HG02870 (cell line): ENCODE results near the gene MAZ.
"Not testable (repeated sequence)": the region's sequence is repeated elsewhere in the genome, so short reads cannot be mapped to it uniquely, and the experiment has no call there.

Source experiments
- ATAC-seq: cut with Tn5 transposase; IDR thresholded peaks from one replicate; pipeline ENCODE4 v1.9.1; 2021; ENCODE audit warnings: mild to moderate bottlenecking, moderate library complexity; ENCODE audit not compliant: unreplicated experiment

Gene MAZ

DNA sequence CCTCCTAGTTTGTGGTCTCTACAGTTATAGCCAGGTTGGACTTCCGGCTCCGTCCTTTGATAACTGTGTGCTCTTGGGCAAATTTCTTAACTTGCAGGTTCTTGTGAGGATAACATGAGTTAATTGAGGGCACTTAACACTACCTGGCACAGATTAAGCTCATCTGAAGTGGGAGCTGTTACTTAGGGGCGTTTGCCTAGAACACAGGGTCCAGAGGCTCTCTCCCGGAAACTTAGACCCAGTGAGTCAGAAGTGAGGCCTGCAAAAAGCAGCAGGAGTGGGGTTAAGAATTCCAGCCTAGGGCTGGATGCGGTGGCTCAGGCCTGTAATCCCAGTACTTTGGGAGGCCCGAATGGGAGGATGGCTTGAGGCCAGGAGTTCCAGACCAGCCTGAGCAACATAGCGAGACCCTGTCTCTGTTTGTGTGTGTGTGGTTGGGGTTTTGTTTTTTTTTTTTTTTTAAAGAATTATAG lies 15.3 kb downstream of the MAZ start:
- no peak for ATAC-seq

DNA sequence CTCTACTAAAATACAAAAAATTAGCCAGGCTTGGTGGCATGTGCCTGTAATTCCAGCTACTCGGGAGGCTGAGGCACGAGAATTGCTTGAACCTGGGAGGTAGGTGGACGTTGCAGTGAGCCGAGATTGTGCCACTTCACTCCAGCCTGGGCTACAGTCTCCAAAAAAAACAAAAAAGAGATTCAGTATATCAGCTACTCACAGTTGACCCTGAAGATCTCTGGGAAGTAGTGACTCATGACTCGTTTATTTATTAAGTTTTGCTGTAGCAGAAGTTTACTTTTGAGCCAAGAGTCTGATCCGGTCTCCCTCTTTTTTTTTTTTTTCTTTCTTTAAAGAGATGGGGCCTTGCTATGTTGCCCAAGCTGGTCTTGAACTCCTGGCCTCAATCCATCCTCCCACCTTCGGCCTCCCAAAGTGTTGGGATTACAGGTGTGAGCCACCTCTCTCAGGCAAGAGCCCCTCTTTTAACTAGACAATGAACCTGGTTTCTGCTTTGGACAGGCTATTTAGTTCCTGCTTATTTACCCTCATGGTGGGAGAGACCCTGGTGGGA lies 18.3 kb downstream of the MAZ start:
- ATAC-seq = no peak

DNA sequence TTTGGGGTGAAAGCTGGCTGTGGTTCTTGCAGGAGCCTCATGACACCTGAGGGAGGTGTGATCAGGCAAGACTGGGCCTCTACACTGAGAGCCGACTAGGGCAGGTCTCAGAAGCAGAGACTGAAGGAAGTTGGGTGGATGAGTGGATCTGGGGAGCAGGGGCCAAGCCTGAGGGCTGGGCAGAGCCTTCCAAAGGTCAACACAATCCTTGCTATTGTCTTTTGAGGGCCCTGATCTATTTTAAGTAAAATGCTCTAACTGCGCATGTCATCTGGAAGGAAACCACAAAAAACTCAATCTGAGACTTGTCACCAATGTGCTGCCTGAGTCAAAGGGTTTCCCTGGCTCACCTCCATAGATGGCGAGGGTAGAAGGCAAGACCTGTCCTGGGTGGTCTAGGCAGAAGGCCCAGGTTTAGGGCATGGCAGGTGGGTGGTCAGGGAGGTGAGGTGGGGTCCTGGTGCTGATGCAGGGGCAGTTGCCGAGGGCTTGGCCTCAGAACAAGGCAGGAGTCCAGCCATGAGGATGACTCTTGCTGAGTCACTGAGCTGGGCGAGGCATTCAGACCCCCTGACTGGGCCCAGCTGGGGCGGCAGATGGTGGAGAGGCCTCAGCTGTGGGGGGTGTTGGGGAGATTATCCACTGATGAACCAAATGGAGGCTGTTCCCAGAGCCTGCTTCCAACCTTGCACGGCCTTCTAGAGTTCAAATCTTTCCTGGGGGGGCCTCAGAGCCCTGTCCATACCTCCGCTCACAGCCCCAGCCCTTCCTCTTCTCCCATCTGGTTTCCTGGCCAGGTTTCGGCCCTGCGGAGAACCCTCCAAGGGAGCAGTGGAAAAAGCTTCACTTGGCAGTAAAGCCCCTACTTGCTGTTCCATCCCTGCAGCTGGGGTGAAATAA lies 19.1 kb downstream of the MAZ start:
- ATAC-seq = no peak

DNA sequence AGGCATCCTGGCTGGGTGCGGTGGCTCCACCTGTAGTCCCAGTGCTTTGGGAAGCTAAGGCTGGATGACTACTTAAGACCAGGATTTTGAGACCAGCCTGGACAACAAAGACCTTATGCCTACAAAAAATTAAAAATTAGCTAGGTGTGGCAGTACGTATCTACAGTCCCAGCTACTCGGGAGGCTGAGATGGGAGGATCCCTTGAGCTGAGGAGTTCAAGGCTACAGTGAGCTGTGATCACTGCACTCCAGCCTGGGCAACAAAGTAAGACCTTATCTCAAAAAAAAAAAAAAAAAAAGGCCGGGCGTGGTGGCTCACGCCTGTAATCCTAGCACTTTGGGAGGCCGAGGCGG lies 20.0 kb downstream of the MAZ start:
- ATAC-seq = no peak

DNA sequence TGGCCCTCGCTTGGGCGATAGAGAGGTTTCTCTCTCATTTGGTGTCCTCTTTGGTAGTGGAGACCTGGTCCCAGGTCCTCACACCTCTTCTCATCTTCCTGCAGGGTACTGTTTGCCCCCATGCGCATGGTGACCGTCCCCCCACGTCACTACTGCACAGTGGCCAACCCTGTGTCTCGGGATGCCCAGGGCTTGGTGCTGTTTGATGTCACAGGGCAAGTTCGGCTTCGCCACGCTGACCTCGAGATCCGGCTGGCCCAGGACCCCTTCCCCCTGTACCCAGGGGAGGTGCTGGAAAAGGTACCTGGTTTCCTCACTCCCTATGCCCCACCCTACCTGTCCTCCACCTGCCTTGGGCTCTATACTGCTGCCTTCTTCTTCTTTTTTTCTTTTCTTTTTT lies 24.4 kb downstream of the MAZ start:
- ATAC-seq = no peak

DNA sequence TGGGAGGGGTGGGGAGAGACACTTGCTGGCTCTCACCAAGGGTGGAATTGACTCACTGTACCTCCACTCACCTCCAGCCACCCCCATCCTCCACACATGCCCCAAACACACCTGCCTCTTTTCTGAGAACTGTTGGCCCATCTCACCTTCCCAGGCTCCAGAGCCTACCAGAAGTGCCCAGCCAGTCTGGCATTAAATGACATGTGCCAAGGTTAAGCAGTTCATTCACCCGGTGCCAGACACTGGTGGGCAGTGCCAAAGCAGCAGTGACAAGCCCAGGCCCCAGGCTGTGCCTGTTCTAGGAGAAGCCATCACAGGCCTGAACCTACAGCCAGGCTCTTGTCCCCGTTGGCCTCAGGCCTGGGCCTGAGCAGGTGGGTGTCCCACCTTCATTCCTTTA lies 25.2 kb downstream of the MAZ start:
- ATAC-seq = no peak

DNA sequence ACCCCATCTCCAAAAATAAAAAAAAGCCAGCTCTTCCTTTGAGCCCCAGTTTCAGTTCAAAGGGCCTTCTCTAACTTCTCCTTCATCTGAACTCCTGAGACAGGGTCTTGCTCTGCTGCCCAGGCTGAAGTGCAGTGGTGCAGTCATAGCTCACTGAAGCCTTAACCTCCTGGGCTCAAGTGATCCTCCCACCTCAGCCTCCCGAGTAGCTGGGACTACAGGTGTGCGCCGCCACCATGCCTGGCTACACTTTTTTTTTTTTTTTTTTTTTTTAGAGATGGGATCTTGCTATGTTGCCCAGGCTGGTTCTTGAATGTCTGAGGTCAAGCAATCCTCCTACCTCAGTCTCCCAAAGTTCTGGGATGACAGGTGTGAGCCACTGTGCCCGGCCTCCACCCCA lies 26.9 kb downstream of the MAZ start:
- not testable (repeated sequence) for ATAC-seq

DNA sequence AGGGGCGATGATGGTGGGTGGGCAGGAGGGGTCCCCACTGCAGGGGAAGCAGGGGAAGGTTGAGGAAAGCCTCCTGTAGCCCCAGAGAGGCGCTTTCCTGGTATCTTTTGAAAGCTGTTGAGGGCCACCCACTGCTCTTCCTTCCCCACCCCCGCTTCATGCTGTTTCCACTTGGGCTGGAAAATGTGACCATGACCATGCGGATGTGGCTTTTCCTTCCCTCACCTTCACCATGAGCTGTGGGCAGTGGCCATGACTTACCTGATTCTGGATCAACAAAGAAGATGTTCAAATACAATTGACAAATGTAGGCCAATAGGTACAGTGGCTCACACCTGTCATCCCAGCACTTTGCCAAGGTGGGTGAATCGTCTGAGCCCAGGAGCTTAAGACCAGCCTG lies 27.8 kb downstream of the MAZ start:
- ATAC-seq = no peak

DNA sequence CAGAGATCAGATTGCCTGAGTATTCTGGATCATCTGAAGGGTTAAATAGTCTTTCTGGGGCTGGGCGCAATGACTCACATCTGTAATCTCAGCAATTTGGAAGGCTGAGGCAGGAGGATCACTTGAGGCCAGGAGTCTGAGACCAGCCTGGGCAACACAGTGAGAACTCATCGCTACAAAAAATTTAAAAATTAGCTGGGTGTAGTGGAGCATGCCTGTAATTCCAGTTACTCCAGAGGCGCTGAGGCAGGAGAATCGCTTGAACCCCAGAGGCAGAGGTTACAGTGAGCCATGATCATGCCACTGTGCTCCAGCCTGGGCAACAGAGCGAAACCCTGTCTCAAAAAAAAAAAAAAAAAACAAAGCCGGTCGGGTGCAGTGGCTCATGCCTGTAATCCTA lies 29.6 kb downstream of the MAZ start:
- no peak for ATAC-seq

DNA sequence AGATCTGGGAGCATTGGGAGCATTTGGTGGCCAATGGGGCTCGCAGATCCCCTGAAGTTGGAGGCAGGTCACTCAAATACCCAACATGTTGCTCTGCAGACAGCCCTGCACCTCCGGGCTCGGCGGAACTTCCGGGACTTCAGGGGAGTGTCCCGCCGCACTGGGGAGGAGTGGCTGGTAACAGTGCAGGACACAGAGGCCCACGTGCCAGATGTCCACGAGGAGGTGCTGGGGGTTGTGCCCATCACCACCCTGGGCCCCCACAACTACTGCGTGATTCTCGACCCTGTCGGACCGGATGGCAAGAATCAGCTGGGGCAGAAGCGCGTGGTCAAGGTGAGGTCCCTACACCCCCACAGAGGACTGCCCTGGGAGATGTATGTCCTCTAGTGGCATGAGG lies 30.3 kb downstream of the MAZ start:
- ATAC-seq = no peak

DNA sequence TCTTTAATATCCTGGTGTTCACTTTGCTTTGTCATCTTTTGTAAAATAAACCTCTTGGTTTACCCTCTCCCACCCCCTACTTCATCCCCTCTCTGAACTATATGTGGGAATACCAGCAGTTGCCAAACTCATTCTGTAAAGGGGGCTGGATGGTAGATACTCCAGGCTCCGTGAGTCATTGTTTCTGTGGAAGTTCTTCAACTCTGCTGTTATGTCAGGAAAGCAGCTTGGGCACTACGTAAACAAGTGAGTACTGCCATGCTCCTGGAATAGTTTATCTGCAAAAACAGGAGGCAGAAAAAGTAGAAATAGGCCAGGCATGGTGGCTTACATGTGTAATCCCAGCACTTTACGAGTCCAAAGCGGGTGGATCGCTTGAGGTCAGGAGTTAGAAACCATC lies 31.5 kb downstream of the MAZ start:
- no peak for ATAC-seq

DNA sequence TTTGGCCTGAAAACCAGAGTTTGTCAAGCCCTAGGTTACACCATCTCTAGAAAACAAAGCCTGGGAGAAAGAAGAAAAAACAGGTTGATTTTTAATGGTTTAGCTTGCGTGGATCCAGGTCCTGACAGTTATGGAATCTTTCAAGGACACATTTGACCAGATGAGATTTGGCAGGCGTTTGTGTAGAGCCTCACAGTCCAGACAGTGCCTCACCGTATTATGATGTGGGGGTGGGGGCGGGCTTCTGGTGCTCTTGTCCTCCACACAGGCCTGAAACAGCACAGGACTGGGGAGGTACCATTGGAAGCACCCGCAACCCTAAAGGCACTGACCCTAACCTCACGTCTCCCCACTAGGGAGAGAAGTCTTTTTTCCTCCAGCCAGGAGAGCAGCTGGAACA lies 33.5 kb downstream of the MAZ start:
- ATAC-seq = no peak

DNA sequence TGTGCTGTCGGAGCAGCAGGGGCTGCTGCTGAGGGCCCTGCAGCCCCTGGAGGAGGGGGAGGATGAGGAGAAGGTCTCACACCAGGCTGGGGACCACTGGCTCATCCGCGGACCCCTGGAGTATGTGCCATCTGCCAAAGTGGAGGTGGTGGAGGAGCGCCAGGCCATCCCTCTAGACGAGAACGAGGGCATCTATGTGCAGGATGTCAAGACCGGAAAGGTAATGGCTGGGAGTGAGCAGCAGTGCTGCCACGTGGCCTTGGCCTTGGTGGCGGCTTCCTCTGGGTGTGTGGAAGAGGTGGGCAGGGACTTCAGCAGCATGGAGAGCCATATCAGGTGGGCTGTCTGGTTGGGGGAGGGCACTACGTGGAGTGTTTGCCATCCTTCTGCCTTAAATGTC lies 33.9 kb downstream of the MAZ start:
- ATAC-seq = no peak

DNA sequence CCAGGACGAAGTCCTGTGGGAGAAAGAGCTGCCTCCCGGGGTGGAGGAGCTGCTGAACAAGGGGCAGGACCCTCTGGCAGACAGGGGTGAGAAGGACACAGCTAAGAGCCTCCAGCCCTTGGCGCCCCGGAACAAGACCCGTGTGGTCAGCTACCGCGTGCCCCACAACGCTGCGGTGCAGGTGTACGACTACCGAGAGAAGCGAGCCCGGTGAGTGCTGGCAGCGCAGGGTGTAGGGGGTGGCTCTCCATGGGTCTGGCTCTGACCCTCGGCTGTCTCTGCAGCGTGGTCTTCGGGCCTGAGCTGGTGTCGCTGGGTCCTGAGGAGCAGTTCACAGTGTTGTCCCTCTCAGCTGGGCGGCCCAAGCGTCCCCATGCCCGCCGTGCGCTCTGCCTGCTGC lies 35.3 kb downstream of the MAZ start:
- ATAC-seq = no peak

DNA sequence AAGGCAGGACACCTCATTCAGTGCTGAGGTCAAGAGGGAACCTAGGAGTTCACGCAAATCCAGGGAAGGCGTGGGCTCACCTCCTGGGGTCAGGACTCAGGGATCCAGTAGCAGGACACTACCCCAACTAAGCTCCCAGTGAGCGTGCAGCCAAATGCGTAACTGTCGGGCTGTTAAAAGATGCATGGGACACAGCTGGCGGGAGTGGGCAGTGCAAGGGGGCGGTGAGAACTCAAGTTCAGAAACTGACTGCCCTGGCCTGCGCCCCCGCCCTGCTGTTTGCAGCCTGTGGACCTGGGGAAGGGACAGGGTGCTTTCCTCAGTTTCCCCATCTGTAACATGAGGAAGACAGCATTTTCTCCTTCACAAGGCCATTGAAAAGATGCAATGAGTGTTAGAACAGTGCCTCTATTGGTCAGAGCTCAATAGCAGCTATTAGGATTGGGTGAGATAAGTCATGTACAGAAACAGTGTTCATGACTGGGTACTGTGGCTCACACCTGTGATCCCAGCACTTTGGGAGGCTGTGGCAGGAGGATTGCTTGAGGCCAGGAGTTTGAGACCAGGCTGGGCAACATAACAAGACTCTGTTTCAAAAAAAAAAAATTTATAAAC lies 36.5 kb downstream of the MAZ start:
- ATAC-seq = no peak

DNA sequence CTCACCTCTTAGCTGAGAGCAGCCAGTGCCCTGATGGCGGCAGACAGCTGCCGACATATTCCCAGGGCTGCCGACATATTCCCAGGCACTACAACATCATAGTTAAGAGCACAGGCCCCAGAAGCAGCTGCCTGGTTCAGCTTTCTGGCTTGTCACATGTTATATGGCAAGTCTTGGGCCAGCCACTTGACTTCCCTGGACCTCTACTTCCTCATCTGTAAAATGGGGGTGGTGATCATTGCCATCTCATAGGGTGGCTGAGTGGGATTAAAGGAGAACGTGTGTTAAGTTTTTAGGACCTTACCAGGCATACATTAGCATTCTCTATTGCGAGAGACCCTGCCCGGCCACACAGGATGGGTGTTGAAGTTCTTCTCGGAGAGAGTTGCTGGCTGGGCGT lies 37.6 kb downstream of the MAZ start:
- ATAC-seq = no peak

DNA sequence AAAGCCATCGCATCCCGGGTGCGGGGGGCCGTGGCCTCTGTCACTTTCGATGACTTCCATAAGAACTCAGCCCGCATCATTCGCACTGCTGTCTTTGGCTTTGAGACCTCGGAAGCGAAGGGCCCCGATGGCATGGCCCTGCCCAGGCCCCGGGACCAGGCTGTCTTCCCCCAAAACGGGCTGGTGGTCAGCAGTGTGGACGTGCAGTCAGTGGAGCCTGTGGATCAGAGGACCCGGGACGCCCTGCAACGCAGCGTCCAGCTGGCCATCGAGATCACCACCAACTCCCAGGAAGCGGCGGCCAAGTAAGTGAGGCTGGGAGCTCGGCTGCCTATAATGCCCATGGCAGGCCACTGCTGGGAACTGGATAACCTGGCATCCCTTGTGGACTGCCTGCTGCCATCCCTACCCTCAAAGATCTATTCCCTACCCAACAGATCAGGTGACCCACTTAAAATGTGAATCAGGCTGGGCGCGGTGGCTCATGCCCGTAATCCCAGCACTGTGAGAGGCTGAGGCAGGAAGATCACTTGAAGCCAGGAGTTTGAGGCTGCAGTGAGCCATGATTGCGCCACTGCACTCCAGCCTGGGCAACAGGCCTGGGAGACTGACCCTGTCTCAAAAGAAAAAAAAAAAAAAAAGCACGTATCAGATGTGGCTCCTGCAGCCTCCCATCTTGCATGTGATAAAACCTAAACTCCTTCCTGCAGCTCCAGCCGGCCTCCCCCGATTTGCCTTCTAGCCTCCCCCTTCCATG lies 38.4 kb downstream of the MAZ start:
- no peak for ATAC-seq

DNA sequence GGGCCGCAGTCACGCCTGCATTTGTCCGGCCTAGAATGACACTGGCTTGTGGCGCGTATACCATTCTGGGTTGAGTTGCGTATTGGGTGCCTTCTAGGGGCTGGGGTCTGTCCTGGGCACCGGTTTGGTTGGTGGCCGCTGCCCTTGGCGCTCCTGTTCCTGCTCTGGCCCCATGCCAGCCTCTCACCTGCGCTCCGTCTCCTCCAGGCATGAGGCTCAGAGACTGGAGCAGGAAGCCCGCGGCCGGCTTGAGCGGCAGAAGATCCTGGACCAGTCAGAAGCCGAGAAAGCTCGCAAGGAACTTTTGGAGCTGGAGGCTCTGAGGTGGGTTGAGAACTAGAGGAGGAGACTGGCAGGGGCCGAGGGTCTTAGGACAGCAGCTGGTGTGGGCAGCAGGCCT lies 39.3 kb downstream of the MAZ start:
- ATAC-seq = no peak

DNA sequence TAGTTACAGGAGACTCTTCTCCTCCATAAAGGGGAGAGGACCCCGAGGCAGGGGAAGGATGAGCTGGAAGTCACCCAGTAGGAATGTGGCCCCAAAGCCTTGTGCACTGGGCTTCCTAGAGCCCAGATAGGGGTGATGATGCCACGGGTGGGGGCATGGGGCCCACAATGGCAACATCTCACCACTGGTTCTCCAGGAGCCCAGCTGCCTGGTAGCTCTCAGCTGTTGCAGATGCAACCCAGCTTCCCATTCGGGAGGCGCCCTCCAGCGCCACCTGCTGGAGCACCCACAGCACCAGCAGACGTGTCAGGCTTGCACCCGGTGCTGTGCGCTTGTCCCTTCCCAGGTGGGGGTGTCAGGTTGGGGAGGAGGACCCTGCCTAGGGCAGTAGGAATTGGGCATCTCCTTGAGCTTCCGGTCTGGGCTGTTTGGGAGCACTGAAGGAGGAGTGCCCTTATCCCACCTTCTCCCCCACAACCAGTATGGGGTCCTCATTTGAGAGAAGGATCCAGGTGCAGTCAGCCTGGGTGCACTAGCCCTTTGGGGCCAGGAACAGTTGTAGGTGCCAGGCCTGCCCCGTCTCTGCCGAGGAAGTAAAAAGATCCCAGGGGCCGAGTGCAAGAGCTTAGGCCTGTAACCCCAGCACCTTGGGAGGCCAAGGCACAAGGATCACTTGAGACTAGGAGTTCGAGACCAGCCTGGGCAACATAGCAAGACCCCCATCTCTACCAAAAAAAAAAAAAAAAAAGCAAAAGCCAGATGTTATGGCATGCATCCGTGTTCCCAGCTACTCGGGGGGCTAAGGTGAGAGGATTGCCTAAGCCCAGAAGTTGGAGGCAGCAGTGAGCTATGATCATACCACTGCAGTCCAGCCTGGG lies 42.3 kb downstream of the MAZ start:
- ATAC-seq = no peak

DNA sequence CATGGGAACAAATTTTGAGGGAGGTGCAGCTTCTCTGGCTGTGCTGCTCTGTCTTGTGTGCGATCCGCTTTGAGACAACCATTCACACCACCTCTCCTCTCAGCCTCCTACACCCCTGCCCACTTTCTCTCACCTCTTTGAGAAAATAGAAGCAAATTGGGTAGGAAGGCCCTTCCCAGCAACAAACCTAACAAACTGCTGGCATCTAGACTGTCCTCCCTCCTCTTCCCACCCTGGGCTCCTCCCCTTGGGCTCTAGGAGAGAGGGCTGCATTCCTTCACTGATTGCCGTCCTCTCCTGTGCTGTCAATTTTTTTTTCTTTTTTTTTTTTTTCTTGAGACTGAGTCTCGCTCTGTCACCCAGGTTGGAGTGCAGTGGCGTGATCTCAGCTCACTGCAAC lies 43.2 kb downstream of the MAZ start:
- no peak for ATAC-seq

DNA sequence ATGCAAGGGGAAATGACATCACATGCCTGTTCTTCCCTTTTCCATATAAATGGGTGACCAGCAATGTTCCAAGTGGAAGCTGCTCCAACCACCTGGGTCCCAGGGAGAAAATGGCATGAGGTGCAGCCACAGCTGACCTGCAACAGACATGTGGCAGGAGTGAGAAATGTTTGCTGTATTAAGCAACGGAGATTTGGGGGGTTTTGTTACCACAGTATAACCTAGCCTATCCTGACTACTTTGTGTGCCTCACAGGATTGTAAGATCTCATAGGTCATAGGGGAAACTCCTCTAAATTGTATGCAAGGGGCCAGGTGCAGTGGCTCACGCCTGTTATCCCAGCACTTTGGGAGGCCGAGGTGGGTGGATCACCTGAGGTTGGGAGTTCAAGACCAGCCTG lies 44.7 kb downstream of the MAZ start:
- no peak for ATAC-seq
